ENCODE results near the gene SLC6A9.

DNA sequence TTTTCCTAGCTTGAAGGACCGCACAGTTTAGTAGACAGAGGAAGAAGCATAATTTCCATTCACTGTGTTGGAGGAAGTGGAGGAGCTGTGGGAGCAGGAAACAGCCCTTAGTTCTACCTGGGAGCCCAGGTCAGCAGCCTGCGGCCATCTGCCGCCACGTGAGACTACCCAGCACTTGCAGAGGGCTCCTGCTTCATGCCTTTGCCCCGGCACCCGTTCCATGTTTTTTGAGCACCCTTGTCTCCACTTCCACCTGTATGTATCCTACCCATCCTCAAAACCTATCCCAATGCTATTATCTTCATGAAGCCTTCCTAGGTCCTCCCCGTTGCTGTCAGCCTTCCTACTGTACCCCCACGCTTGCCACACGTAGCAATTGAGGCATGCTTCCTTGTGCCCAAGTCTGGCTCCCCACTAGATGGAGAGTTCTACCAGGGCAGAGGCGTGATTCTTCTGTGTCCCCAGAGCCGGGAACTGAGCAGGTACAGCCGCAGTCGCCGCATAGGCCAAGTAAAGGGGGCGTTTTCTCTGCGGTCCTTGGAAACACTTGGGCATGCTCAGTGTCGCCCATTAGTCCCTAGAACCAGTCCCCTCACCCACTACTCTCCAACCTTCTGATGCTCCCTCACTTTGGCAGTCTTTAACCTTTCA is 1.9 kb downstream of the SLC6A9 start:
- TF ChIP-seq, protein P1, sequence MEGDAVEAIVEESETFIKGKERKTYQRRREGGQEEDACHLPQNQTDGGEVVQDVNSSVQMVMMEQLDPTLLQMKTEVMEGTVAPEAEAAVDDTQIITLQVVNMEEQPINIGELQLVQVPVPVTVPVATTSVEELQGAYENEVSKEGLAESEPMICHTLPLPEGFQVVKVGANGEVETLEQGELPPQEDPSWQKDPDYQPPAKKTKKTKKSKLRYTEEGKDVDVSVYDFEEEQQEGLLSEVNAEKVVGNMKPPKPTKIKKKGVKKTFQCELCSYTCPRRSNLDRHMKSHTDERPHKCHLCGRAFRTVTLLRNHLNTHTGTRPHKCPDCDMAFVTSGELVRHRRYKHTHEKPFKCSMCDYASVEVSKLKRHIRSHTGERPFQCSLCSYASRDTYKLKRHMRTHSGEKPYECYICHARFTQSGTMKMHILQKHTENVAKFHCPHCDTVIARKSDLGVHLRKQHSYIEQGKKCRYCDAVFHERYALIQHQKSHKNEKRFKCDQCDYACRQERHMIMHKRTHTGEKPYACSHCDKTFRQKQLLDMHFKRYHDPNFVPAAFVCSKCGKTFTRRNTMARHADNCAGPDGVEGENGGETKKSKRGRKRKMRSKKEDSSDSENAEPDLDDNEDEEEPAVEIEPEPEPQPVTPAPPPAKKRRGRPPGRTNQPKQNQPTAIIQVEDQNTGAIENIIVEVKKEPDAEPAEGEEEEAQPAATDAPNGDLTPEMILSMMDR (IDR thresholded peaks at IDR 0.05; ENCODE audit: poor library complexity), result no peak
- no peak for TF ChIP-seq EZH2phosphoT487 (IDR thresholded peaks at IDR 0.05; ENCODE audit: low read depth, severe bottlenecking, unreplicated experiment)

Data from hepatocyte (in vitro differentiated cells).